ENCODE results near the gene SLFN14.
"Not testable (repeated sequence)": the region's sequence is repeated elsewhere in the genome, so short reads cannot be mapped to it uniquely, and the experiment has no call there.

The SLFN14 gene

GRCh38 chr17:35560703-35561102 is at the start of gene SLFN14:
SLFN14 (minus strand) TSS chr17:35560819; CDS start chr17:35558062, 2,757 bp downstream.
- no peak for DNase-seq (ENCODE audit: low read depth in 2 of 2)

- no peak for DNase-seq (ENCODE audit: low read depth in 2 of 2)
Observed at GRCh38 chr17:35609831-35610230, 49.2 kb upstream of the SLFN14 start.

GRCh38 chr17:35607239-35607847 is 46.7 kb upstream of the SLFN14 start:
- no peak for DNase-seq (ENCODE audit: low read depth in 2 of 2)

- DNase-seq (ENCODE audit: low read depth in 2 of 2), result no peak
Observed at GRCh38 chr17:35605678-35606077, 45.1 kb upstream of the SLFN14 start.

GRCh38 chr17:35603674-35604073 is 43.1 kb upstream of the SLFN14 start:
- DNase-seq (ENCODE audit: low read depth in 2 of 2), result no peak

- DNase-seq (ENCODE audit: low read depth in 2 of 2), result no peak
Observed at GRCh38 chr17:35597604-35598003, 37.0 kb upstream of the SLFN14 start.

GRCh38 chr17:35596530-35597233 is 36.1 kb upstream of the SLFN14 start:
- no peak for DNase-seq (ENCODE audit: low read depth in 2 of 2)

- no peak for DNase-seq (ENCODE audit: low read depth in 2 of 2)
Observed at GRCh38 chr17:35596072-35596471, 35.5 kb upstream of the SLFN14 start.

- no peak for DNase-seq (ENCODE audit: low read depth in 2 of 2)
Observed at GRCh38 chr17:35588196-35588920, 27.7 kb upstream of the SLFN14 start.

- DNase-seq (ENCODE audit: low read depth in 2 of 2), result peak; percentile 96 to 99
Observed at GRCh38 chr17:35587074-35587961, 26.7 kb upstream of the SLFN14 start, which contains the start of gene AP2B1. AP2B1 (plus strand) TSS chr17:35587322; CDS start chr17:35594031, 6,709 bp downstream.

GRCh38 chr17:35586569-35587073 is 26.0 kb upstream of the SLFN14 start:
- no peak for DNase-seq (ENCODE audit: low read depth in 2 of 2)

GRCh38 chr17:35584061-35584460 is 23.4 kb upstream of the SLFN14 start:
- DNase-seq (ENCODE audit: low read depth in 2 of 2), result no peak

GRCh38 chr17:35578929-35579432 is 18.4 kb upstream of the SLFN14 start:
- DNase-seq (ENCODE audit: low read depth in 2 of 2), result no peak

GRCh38 chr17:35578197-35578928 is 17.7 kb upstream of the SLFN14 start, which contains the start of gene PEX12:
PEX12 (minus strand) TSS chr17:35578571; CDS start chr17:35578021, 550 bp downstream.
- DNase-seq (ENCODE audit: low read depth in 2 of 2), result peak; percentile 66 to 70

GRCh38 chr17:35577830-35578196 is 17.2 kb upstream of the SLFN14 start:
- no peak for DNase-seq (ENCODE audit: low read depth in 2 of 2)

- DNase-seq (ENCODE audit: low read depth in 2 of 2), result no peak
Observed at GRCh38 chr17:35575759-35576158, 15.1 kb upstream of the SLFN14 start.

- no peak for DNase-seq (ENCODE audit: low read depth in 2 of 2)
Observed at GRCh38 chr17:35569405-35569804, 8.8 kb upstream of the SLFN14 start.

GRCh38 chr17:35568561-35568960 is 7.9 kb upstream of the SLFN14 start:
- DNase-seq (ENCODE audit: low read depth in 2 of 2), result no peak

- no peak for DNase-seq (ENCODE audit: low read depth in 2 of 2)
Observed at GRCh38 chr17:35566968-35567367, 6.3 kb upstream of the SLFN14 start.

- DNase-seq (ENCODE audit: low read depth in 2 of 2), result not testable (repeated sequence)
Observed at GRCh38 chr17:35563181-35563580, 2.6 kb upstream of the SLFN14 start.

Data from stimulated activated CD8-positive, alpha-beta memory T cell treated with anti-CD3 and anti-CD28 coated beads, Interleukin-7, amount 100 ng/mL, for 1 hour (primary cell).